Progenitor cell of endocrine pancreas (in vitro differentiated cells): ENCODE data around the gene INPPL1. TPM values are rescaled to one million over a fixed set of nuclear protein-coding genes. Genes with fewer than 3 reads are reported as not detected.

ENCODE experiments used
- DNase-seq: peaks from one replicate; pipeline ENCODE4 v3.0.0; 2021; ENCODE audit warnings: low spot score; ENCODE audit not compliant: unreplicated experiment
- H3K27ac Mint-ChIP-seq: 2 replicates; pipeline ENCODE4 v1.8.0; 2021; ENCODE audit warnings: mild to moderate bottlenecking, moderate library complexity, mixed read lengths
- H3K27me3 Mint-ChIP-seq: 2 replicates; pipeline ENCODE4 v1.8.0; 2021; ENCODE audit warnings: mixed read lengths
- H3K36me3 Mint-ChIP-seq: 2 replicates; pipeline ENCODE4 v1.8.0; 2022; ENCODE audit warnings: mixed read lengths; ENCODE audit not compliant: insufficient read depth
- H3K4me1 Mint-ChIP-seq: 2 replicates; pipeline ENCODE4 v1.8.0; 2021; ENCODE audit warnings: low read depth, mixed read lengths
- H3K4me3 Mint-ChIP-seq: 2 replicates; pipeline ENCODE4 v1.8.0; 2021; ENCODE audit warnings: low read depth, mild to moderate bottlenecking, moderate library complexity, mixed read lengths
- H3K9me3 Mint-ChIP-seq: 2 replicates; pipeline ENCODE4 v1.8.0; 2021; ENCODE audit warnings: low read depth, mixed read lengths
- total RNA-seq: library from RNA; stranded (reverse); gene quantifications from 2 replicates; pipeline ENCODE4 v1.2.1, GENCODE V29; 2021
- TF ChIP-seq, protein P1 (sequence below): fragments of 200-600 bp; sonication (generic); IDR thresholded peaks from one replicate; pipeline ENCODE4 v1.5.0; 2021; ENCODE audit warnings: antibody characterized with exemption, mild to moderate bottlenecking; ENCODE audit not compliant: unreplicated experiment

The INPPL1 gene
- total RNA-seq, 1 donor from 2014 or later: 394 TPM

DNA sequence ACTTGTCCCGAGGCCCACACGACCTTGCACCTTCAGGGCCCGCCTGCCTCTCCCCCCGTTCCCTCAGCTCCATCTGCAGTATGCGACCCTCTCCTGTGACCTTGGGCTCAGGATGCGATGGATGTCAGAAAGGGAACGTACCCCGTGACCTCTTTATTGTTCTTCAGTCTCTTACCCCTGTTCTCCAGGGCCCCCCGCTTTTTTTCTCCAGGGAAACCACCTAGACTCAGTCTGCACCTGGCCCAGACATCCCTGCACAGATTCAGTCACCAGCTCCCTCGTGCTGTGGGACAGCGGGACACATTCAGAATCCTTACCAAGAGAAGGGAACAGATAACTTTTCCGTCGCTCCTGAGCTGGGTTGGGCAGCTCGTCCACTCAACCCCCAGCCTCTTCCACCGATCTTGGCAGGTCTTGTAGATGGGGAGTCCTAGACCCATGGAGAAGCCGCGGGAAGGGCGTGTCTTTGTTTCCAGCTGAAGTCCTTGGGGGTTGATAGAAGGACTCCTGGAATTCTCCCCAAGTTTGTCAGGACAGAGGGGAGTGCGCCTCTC, 20.8 kb downstream of the INPPL1 start:
- TF ChIP-seq, protein P1, sequence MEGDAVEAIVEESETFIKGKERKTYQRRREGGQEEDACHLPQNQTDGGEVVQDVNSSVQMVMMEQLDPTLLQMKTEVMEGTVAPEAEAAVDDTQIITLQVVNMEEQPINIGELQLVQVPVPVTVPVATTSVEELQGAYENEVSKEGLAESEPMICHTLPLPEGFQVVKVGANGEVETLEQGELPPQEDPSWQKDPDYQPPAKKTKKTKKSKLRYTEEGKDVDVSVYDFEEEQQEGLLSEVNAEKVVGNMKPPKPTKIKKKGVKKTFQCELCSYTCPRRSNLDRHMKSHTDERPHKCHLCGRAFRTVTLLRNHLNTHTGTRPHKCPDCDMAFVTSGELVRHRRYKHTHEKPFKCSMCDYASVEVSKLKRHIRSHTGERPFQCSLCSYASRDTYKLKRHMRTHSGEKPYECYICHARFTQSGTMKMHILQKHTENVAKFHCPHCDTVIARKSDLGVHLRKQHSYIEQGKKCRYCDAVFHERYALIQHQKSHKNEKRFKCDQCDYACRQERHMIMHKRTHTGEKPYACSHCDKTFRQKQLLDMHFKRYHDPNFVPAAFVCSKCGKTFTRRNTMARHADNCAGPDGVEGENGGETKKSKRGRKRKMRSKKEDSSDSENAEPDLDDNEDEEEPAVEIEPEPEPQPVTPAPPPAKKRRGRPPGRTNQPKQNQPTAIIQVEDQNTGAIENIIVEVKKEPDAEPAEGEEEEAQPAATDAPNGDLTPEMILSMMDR: no peak
- H3K4me3 Mint-ChIP-seq: no peak overlapping the region
- H3K36me3 Mint-ChIP-seq: peaks cover 2% of the 10 kb centered on the region
- no peak overlapping the region for H3K27ac Mint-ChIP-seq
- DNase-seq: no peak
- H3K9me3 Mint-ChIP-seq: no peaks in the 10 kb centered on the region
- H3K27me3 Mint-ChIP-seq: peaks cover 47% of the 10 kb centered on the region
- peaks cover 7% of the 10 kb centered on the region for H3K4me1 Mint-ChIP-seq

DNA sequence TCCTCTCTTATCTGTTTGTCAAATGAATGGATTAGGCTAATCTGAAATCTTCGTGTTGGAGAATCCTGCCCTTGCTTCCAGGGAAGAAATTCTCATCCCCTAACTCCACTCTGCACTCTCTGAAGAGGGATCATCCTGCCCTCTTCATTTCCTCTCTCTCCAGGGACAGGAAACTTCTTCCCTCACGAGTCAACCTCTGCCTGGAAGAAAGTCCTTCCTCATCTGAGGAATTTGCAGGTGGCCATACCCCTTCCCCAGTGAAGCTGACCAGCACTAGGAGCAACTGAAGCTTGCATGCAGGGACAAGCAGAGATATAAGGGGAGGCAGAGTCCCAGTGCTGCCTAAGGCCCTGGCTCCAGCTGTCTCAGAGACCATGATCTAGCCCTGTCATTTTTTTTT, 23.0 kb downstream of the INPPL1 start:
- H3K4me3 Mint-ChIP-seq: no peak overlapping the region
- DNase-seq: no peak
- no peaks in the 10 kb centered on the region for H3K9me3 Mint-ChIP-seq
- no peak overlapping the region for H3K27ac Mint-ChIP-seq
- TF ChIP-seq, protein P1: no peak
- peaks cover 6% of the 10 kb centered on the region for H3K4me1 Mint-ChIP-seq
- H3K36me3 Mint-ChIP-seq: no peaks in the 10 kb centered on the region
- H3K27me3 Mint-ChIP-seq: peaks cover 41% of the 10 kb centered on the region

DNA sequence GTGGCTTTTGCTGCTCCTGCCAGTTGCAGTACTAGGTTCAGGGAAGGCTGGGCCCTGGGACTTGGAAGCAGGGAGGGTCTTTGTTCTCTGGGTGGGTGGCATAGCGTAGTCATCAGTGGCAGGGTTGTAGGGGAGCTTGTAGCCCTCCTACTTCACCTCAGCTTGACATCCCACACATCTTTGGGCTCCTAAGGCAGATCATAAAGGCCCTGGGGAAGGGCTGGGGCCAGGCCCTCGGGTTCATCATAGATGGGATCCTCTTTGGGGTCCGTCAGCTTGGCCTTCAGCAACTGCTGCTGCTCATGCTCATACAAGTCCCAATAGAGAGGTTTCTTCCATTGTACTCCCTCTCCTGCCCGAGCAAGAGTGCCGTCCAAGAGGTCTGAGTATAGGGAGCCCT, 25.4 kb downstream of the INPPL1 start:
- Mint-ChIP-seq H3K4me1 (no peaks in the 10 kb centered on the region), H3K27ac (no peak overlapping the region), H3K36me3 (no peaks in the 10 kb centered on the region), H3K27me3 (peaks cover 39% of the 10 kb centered on the region), H3K9me3 (no peaks in the 10 kb centered on the region), H3K4me3 (no peak overlapping the region)
- TF ChIP-seq, protein P1: no peak
- no peak for DNase-seq

DNA sequence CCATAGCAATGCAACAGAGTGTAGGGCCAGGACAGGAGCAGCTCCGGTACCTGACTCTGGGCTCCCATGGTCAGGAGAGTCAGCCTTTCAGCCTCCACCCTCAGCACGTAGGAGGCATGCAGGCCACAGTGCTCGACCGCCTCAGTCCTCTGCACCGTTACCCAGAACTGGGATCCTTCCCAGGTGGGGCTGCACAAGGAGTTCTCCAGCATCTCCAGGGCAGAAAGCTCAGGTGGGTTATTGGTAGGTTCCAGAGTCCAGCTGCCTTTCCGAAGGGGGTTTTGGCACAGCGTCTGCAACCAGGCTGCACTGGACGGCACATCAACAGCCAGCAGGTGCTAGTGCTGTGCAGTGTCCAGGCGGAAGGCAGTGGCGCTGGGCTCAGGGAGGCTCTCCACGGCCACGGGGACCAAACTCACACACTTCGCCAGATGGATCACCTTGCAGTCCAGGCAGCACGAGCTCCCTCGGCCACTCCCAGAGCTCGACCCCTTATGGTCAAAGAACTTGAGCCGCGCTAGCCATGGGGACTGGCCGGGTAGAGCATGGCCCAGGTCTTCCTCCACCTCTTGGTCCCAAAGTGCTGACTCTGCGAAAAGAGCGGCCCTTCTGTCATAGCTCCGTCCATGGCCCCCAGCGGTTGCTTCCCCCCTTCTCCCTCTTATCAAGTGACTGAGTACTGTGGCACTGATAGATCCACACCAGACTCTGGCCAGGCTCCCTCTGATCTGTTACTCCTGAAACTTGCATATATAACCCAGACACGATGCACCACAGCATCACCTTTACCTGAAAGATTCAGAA, 26.3 kb downstream of the INPPL1 start:
- H3K9me3 Mint-ChIP-seq: no peaks in the 10 kb centered on the region
- TF ChIP-seq, protein P1: no peak
- H3K27me3 Mint-ChIP-seq: peaks cover 46% of the 10 kb centered on the region
- no peak overlapping the region for H3K27ac Mint-ChIP-seq
- no peaks in the 10 kb centered on the region for H3K4me1 Mint-ChIP-seq
- no peak for DNase-seq
- H3K36me3 Mint-ChIP-seq: no peaks in the 10 kb centered on the region
- no peak overlapping the region for H3K4me3 Mint-ChIP-seq

DNA sequence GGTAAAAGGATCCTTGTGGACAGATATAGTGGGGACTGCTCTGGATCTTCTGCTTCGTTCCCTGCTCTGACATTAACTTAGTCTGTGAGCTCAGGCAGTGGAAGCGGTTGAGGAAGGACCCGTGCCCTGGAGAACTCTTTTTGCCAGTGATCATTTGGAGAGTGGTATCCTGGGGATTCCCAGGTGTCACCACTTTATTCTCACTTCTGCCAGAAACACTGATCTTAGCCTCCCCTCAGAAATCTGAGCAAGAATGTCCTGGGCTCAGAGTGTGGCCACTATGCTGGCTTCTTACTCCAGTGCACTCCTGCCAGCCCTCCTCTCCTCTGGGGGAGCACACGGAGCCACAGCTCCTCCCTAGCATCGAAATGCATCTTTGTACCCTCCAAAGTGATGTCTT, 27.0 kb downstream of the INPPL1 start:
- Mint-ChIP-seq H3K36me3 (no peaks in the 10 kb centered on the region), H3K9me3 (no peaks in the 10 kb centered on the region)
- no peak for DNase-seq

More for the DNA sequence above, 27.0 kb downstream of the INPPL1 start:
- H3K27me3 Mint-ChIP-seq: peaks cover 48% of the 10 kb centered on the region
- H3K4me1 Mint-ChIP-seq: no peaks in the 10 kb centered on the region
- TF ChIP-seq, protein P1: no peak
- no peak overlapping the region for H3K4me3 Mint-ChIP-seq
- H3K27ac Mint-ChIP-seq: no peak overlapping the region
